H9 (cell line): Measurements from ENCODE around the gene ST6GALNAC1. TPM values are rescaled to one million over a fixed set of nuclear protein-coding genes. Genes with fewer than 3 reads are reported as not detected.
"Not testable (repeated sequence)": the region's sequence is repeated elsewhere in the genome, so short reads cannot be mapped to it uniquely, and the experiment has no call there.

Experiments
- DNase-seq: peaks from one replicate; pipeline ENCODE4 v3.0.0-alpha.2; 2017
- H2AFZ ChIP-seq: one replicate; pipeline ENCODE4 v1.6.1; 2013; ENCODE audit warnings: mild to moderate bottlenecking, low read length, control low read depth, moderate library complexity
- H2AK5ac ChIP-seq: 2 replicates; pipeline ENCODE4 v1.6.1; 2013; ENCODE audit warnings: low read length, control low read depth, mixed read lengths; ENCODE audit not compliant: insufficient read length
- H2BK120ac ChIP-seq: one replicate; pipeline ENCODE4 v1.6.1; 2013; ENCODE audit warnings: low read depth, mild to moderate bottlenecking, low read length, control low read depth, inconsistent platforms; ENCODE audit not compliant: poor library complexity, severe bottlenecking
- H2BK12ac ChIP-seq: 2 replicates; pipeline ENCODE4 v1.6.1; 2013; ENCODE audit warnings: low read length, control low read depth, mixed read lengths, low read depth; ENCODE audit not compliant: insufficient read length
- H2BK15ac ChIP-seq: 2 replicates; pipeline ENCODE4 v1.6.1; 2013; ENCODE audit warnings: low read depth, low read length, control low read depth
- H2BK20ac ChIP-seq: one replicate; pipeline ENCODE4 v1.6.1; 2013; ENCODE audit warnings: low read depth, mild to moderate bottlenecking, low read length, control low read depth, inconsistent platforms; ENCODE audit not compliant: poor library complexity, severe bottlenecking
- H2BK5ac ChIP-seq: 2 replicates; pipeline ENCODE4 v1.6.1; 2013; ENCODE audit warnings: low read length, control low read depth, mixed read lengths; ENCODE audit not compliant: insufficient read length
- H3K14ac ChIP-seq: 2 replicates; pipeline ENCODE4 v1.6.1; 2013; ENCODE audit warnings: low read length, control low read depth; ENCODE audit not compliant: insufficient read depth
- H3K18ac ChIP-seq: 2 replicates; pipeline ENCODE4 v1.6.1; 2013; ENCODE audit warnings: low read depth, mild to moderate bottlenecking, mixed read lengths, low read length, control low read depth; ENCODE audit not compliant: insufficient read length
- H3K23ac ChIP-seq: 2 replicates; pipeline ENCODE4 v1.6.1; 2013; ENCODE audit warnings: low read length, control low read depth, mixed read lengths, low read depth; ENCODE audit not compliant: insufficient read length
- H3K23me2 ChIP-seq: 2 replicates; pipeline ENCODE4 v1.6.1; 2013; ENCODE audit warnings: low read depth, mild to moderate bottlenecking, mixed read lengths, low read length, control low read depth; ENCODE audit not compliant: insufficient read length, poor library complexity, severe bottlenecking
- H3K27ac ChIP-seq: 2 replicates; pipeline ENCODE4 v1.5.1; 2013; ENCODE audit warnings: low read length, control low read depth, mixed read lengths, low read depth; ENCODE audit not compliant: insufficient read length
- H3K27me3 ChIP-seq: 2 replicates; pipeline ENCODE4 v1.6.1; 2013; ENCODE audit warnings: low read length, control low read depth, inconsistent platforms; ENCODE audit not compliant: insufficient read depth
- H3K4ac ChIP-seq: 2 replicates; pipeline ENCODE4 v1.6.1; 2013; ENCODE audit warnings: low read depth, mild to moderate bottlenecking, control low read depth, inconsistent platforms, low read length, moderate library complexity
- H3K4me1 ChIP-seq: 2 replicates; pipeline ENCODE4 v1.6.1; 2013; ENCODE audit warnings: low read length, control low read depth, inconsistent platforms; ENCODE audit not compliant: insufficient read depth
- H3K4me2 ChIP-seq: 2 replicates; pipeline ENCODE4 v1.6.1; 2013; ENCODE audit warnings: low read length, control low read depth, mixed read lengths; ENCODE audit not compliant: insufficient read length, insufficient read depth
- H3K56ac ChIP-seq: 2 replicates; pipeline ENCODE4 v1.6.1; 2013; ENCODE audit warnings: low read depth, mild to moderate bottlenecking, mixed read lengths, low read length, control low read depth; ENCODE audit not compliant: insufficient read length
- H3K79me1 ChIP-seq: 2 replicates; pipeline ENCODE4 v1.6.1; 2013; ENCODE audit warnings: low read depth, mild to moderate bottlenecking, moderate library complexity, low read length, control low read depth, inconsistent platforms; ENCODE audit not compliant: insufficient read depth, poor library complexity, severe bottlenecking
- H3K79me2 ChIP-seq: 2 replicates; pipeline ENCODE4 v1.6.1; 2013; ENCODE audit warnings: low read length, control low read depth, inconsistent platforms; ENCODE audit not compliant: insufficient read depth
- H3K9ac ChIP-seq: 2 replicates; pipeline ENCODE4 v1.6.1; 2013; ENCODE audit warnings: low read length, control low read depth, mixed read lengths; ENCODE audit not compliant: insufficient read length; ENCODE audit errors: extremely low read depth
- H3K9me3 ChIP-seq: one replicate; pipeline ENCODE4 v1.6.1; 2013; ENCODE audit warnings: low read depth, low read length, inconsistent platforms; ENCODE audit not compliant: control insufficient read depth
- H3T11ph ChIP-seq: one replicate; pipeline ENCODE4 v1.6.1; 2013; ENCODE audit warnings: mild to moderate bottlenecking, low read length, control low read depth, inconsistent platforms
- H4K20me1 ChIP-seq: one replicate; pipeline ENCODE4 v1.6.1; 2013; ENCODE audit not compliant: control insufficient read depth, insufficient read length, insufficient read depth
- H4K5ac ChIP-seq: 2 replicates; pipeline ENCODE4 v1.6.1; 2013; ENCODE audit warnings: low read depth, mild to moderate bottlenecking, mixed read lengths, low read length, control low read depth; ENCODE audit not compliant: insufficient read length
- H4K8ac ChIP-seq: replicated peaks from 2 replicates; pipeline ENCODE4 v1.6.1; 2013; ENCODE audit warnings: low read length, control low read depth, mixed read lengths, low read depth; ENCODE audit not compliant: insufficient read length
- H4K91ac ChIP-seq: 2 replicates; pipeline ENCODE4 v1.6.1; 2013; ENCODE audit warnings: low read depth, mild to moderate bottlenecking, moderate library complexity, mixed read lengths, low read length, control low read depth; ENCODE audit not compliant: insufficient read length
- H3K27ac Mint-ChIP-seq, 3 experiments: 2 replicates in 2 of 3; 3 replicates in 1 of 3; pipeline ENCODE4 v1.8.0; 2020 to 2021; ENCODE audit warnings: mixed read lengths in 3 of 3, mild to moderate bottlenecking in 1 of 3, moderate library complexity in 1 of 3
- H3K27me3 Mint-ChIP-seq: 2 replicates; pipeline ENCODE4 v1.8.0; 2021; ENCODE audit warnings: low read depth, mild to moderate bottlenecking, moderate library complexity, mixed read lengths
- H3K36me3 Mint-ChIP-seq, 3 experiments: 2 replicates in 2 of 3; 3 replicates in 1 of 3; pipeline ENCODE4 v1.8.0; 2020 to 2021; ENCODE audit warnings: low read depth in 3 of 3, mixed read lengths in 3 of 3; ENCODE audit not compliant: insufficient read depth in 1 of 3
- H3K4me1 Mint-ChIP-seq, 2 experiments: 2 replicates each; pipeline ENCODE4 v1.8.0; 2020; ENCODE audit warnings: mixed read lengths in 2 of 2
- H3K4me3 Mint-ChIP-seq, 2 experiments: 2 replicates in 1 of 2; 3 replicates in 1 of 2; pipeline ENCODE4 v1.8.0; 2020 to 2021; ENCODE audit warnings: mild to moderate bottlenecking in 2 of 2, mixed read lengths in 2 of 2, moderate library complexity in 1 of 2
- H3K9me3 Mint-ChIP-seq, 2 experiments: 2 replicates in 1 of 2; 3 replicates in 1 of 2; pipeline ENCODE4 v1.8.0; 2020; ENCODE audit warnings: mild to moderate bottlenecking in 2 of 2, mixed read lengths in 2 of 2, moderate library complexity in 1 of 2
- CTCF ChIP-seq: fragments of 200-600 bp; sonication (generic); conservative IDR thresholded peaks from 3 replicates; pipeline ENCODE4 v1.8.0; 2021; ENCODE audit warnings: antibody characterized with exemption, mild to moderate bottlenecking
- WGBS: extraction: QIAGEN DNeasy Blood & Tissue Kit; methylation state at CpG from one replicate; pipeline ENCODE4 v1.1.7; 2013; ENCODE audit warnings: missing lambda C conversion rate, low lambda C conversion rate, mixed read lengths; ENCODE audit not compliant: insufficient read length; ENCODE audit errors: extremely low coverage; 5-methylcytosine and 5-hydroxymethylcytosine counted together
- total RNA-seq: library from RNA; stranded (reverse); gene quantifications from 2 replicates; pipeline ENCODE4 v1.2.1, GENCODE V29; 2021

Gene ST6GALNAC1
- total RNA-seq, 1 experiment from 2014 or later: not detected

GRCh38 chr17:76614912-76615617, 28.5 kb downstream of the ST6GALNAC1 start:
- peaks cover 30 to 42% of the 10 kb centered on the region in 2 experiments for H3K9me3 Mint-ChIP-seq
- H3K79me1 ChIP-seq: no peaks in the 10 kb centered on the region
- H3K23ac ChIP-seq: no peak overlapping the region
- peaks cover 15 to 23% of the 10 kb centered on the region in 2 experiments for H3K4me1 Mint-ChIP-seq
- H3K79me2 ChIP-seq: no peaks in the 10 kb centered on the region
- no peak overlapping the region for H2BK12ac ChIP-seq
- H3K56ac ChIP-seq: no peak overlapping the region
- H3T11ph ChIP-seq: no peak overlapping the region
- TF ChIP-seq CTCF: no peak
- peaks cover 8% of the 10 kb centered on the region for H3K27me3 Mint-ChIP-seq
- H4K20me1 ChIP-seq: no peaks in the 10 kb centered on the region
- no peak overlapping the region for H2BK15ac ChIP-seq
- no peak overlapping the region for H4K91ac ChIP-seq
- H3K14ac ChIP-seq: no peak overlapping the region
- H2AK5ac ChIP-seq: no peak overlapping the region
- WGBS: no CpG with 5 or more reads among the region's 28 CpGs
- no peak overlapping the region for H4K5ac ChIP-seq
- H2BK20ac ChIP-seq: no peak overlapping the region
- H2AFZ ChIP-seq: no peak overlapping the region
- H3K9ac ChIP-seq: no peak overlapping the region
- no peak overlapping the region for H3K4me2 ChIP-seq
- H3K23me2 ChIP-seq: no peaks in the 10 kb centered on the region
- no peak overlapping the region for H2BK5ac ChIP-seq
- no peak overlapping the region for H3K4me3 Mint-ChIP-seq
- no peaks in the 10 kb centered on the region for H3K9me3 ChIP-seq
- H3K36me3 Mint-ChIP-seq: peaks cover 14 to 22% (median 18%) of the 10 kb centered on the region in 3 experiments
- no peak overlapping the region for H3K27ac ChIP-seq
- no peak overlapping the region for H4K8ac ChIP-seq
- DNase-seq: no peak
- H2BK120ac ChIP-seq: no peak overlapping the region
- H3K27ac Mint-ChIP-seq: no peak overlapping the region
- H3K27me3 ChIP-seq: no peaks in the 10 kb centered on the region
- no peaks in the 10 kb centered on the region for H3K4me1 ChIP-seq
- H3K4ac ChIP-seq: no peak overlapping the region
- H3K18ac ChIP-seq: no peak overlapping the region

- not testable (repeated sequence) for H2BK20ac ChIP-seq, H3K4me2 ChIP-seq, H3K23ac ChIP-seq, H3K9ac ChIP-seq, H3K27me3 Mint-ChIP-seq, H3K9me3 ChIP-seq, H2BK5ac ChIP-seq, H2BK12ac ChIP-seq, H3K4me3 Mint-ChIP-seq, H3K27me3 ChIP-seq, H2BK120ac ChIP-seq, H3T11ph ChIP-seq, H3K79me2 ChIP-seq, H4K91ac ChIP-seq, H3K14ac ChIP-seq, H2AFZ ChIP-seq, DNase-seq, H3K4me1 ChIP-seq, H4K5ac ChIP-seq, H4K20me1 ChIP-seq, H3K4ac ChIP-seq, H3K56ac ChIP-seq, H3K18ac ChIP-seq, H3K23me2 ChIP-seq, H2BK15ac ChIP-seq, H3K27ac Mint-ChIP-seq, H4K8ac ChIP-seq, H2AK5ac ChIP-seq, H3K27ac ChIP-seq, H3K79me1 ChIP-seq
- Mint-ChIP-seq H3K9me3 (peaks cover 31 to 43% of the 10 kb centered on the region in 2 experiments), H3K4me1 (peaks cover 15 to 25% of the 10 kb centered on the region in 2 experiments), H3K36me3 (peaks cover 14 to 23% (median 19%) of the 10 kb centered on the region in 3 experiments)
- WGBS: no CpG with 5 or more reads among the region's 13 CpGs
Measured at GRCh38 chr17:76614064-76614759, 29.3 kb downstream of the ST6GALNAC1 start.
